Measurements from ENCODE around the gene CATSPERE. TPM values are rescaled to one million over a fixed set of nuclear protein-coding genes. Genes with fewer than 3 reads are reported as not detected.

The CATSPERE gene
- total and polyA plus RNA-seq, 9 of the 15 experiments (the other 6 are each of a cell fraction or from before 2014, with no cell fraction given) = 0.06 to 0.16 (median 0.09) TPM; not detected in 3

DNA sequence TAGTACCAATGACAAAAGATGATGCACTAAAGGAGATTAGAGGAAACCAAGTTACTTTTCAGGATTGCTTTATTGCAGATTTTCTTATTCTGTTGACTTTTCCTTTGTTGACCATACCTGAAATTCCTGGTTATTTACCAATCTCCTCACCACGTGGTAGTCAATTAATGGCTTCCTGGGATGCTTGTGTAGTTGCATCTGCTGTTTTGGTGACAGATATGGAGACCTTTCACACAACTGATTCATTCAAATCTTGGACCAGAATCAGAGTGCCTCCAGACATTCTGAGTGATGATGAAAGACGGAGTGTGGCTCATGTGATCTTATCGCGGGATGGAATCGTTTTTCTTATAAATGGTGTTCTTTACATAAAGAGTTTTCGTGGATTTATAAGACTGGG is 91.3 kb downstream of the CATSPERE start:
- Histone ChIP-seq H4K20me1 (replicated peaks; ENCODE audit: control insufficient read depth, insufficient read depth, low read length) (no peaks in the 10 kb centered on the region), H3K9me1 (ENCODE audit: control insufficient read depth, insufficient read depth, low read length) (no peaks in the 10 kb centered on the region), H3K9ac (ENCODE audit: insufficient read depth in 1 of 2, low read depth in 2 of 2, low read length in 2 of 2) (no peak overlapping the region), H3K4me3 (no peak overlapping the region), H3K27me3 (ENCODE audit: control insufficient read depth in 2 of 2, insufficient read depth in 2 of 2, low read length in 2 of 2) (peaks cover 0 to 2% of the 10 kb centered on the region in 2 experiments; a peak in 1 of 5 replicates), H3K9me3 (replicated peaks; ENCODE audit: control insufficient read depth, insufficient read depth, low read depth, low read length) (no peaks in the 10 kb centered on the region), H3K79me2 (ENCODE audit: control insufficient read depth, insufficient read depth, low read length) (no peaks in the 10 kb centered on the region), H3K36me3 (ENCODE audit: control insufficient read depth, insufficient read depth, low read length) (no peaks in the 10 kb centered on the region), H3K4me1 (replicated peaks in 1 of 2; ENCODE audit: control insufficient read depth in 2 of 2, insufficient read depth in 2 of 2, low read length in 2 of 2) (no peaks in the 10 kb centered on the region), H3K4me2 (ENCODE audit: insufficient read depth, low read length) (no peak overlapping the region), H3K27ac (ENCODE audit: extremely low read depth, low read depth, low read length) (no peak overlapping the region), H2AFZ (ENCODE audit: low read depth, low read length) (no peak overlapping the region)
- DNase-seq (ENCODE audit: extremely low read depth in 1 of 4, low spot score in 3 of 4) (no peak), ATAC-seq (no peak), FAIRE-seq (peak; percentile 49)
- ChIA-PET POLR2A (no interaction called here), CTCF (ENCODE audit: low intra/inter-chr PET ratio) (no interaction called here)
- in situ Hi-C loops (cut with MboI) (no loop called here), intact Hi-C loops (cut with micrococcal nuclease) (no loop called here)
- 0% methylated on average over 6 of the region's 6 CpGs for WGBS (ENCODE audit: insufficient coverage, low coverage, missing lambda C conversion rate)
- BruUV-seq (replicated peaks) = no TSS peak
- TF ChIP-seq ZNF282 (CRISPR knock-in tag; IDR thresholded peaks at IDR 0.05) (no peak), RCOR1 (IDR thresholded peaks at IDR 0.05; ENCODE audit: borderline replicate concordance in 1 of 2, low read depth in 2 of 2, low read length in 2 of 2) (0 out of 4 replicates have a peak, but pooled peaks of 1 of the 2 experiments have one; percentile 6), ZNF707 (CRISPR knock-in tag; conservative IDR thresholded peaks at IDR 0.05) (no peak), GTF2A2 (tag; IDR thresholded peaks at IDR 0.05) (no peak), TAF1 (IDR thresholded peaks at IDR 0.05; ENCODE audit: control insufficient read depth, extremely low read depth, insufficient read depth, low read length, severe bottlenecking) (no peak), BCOR (IDR thresholded peaks at IDR 0.05) (no peak), RFX1 (IDR thresholded peaks at IDR 0.05) (no peak)
- TF ChIP-seq, protein P1, sequence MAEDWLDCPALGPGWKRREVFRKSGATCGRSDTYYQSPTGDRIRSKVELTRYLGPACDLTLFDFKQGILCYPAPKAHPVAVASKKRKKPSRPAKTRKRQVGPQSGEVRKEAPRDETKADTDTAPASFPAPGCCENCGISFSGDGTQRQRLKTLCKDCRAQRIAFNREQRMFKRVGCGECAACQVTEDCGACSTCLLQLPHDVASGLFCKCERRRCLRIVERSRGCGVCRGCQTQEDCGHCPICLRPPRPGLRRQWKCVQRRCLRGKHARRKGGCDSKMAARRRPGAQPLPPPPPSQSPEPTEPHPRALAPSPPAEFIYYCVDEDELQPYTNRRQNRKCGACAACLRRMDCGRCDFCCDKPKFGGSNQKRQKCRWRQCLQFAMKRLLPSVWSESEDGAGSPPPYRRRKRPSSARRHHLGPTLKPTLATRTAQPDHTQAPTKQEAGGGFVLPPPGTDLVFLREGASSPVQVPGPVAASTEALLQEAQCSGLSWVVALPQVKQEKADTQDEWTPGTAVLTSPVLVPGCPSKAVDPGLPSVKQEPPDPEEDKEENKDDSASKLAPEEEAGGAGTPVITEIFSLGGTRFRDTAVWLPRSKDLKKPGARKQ (CRISPR knock-in tag; IDR thresholded peaks at IDR 0.05) = no peak
- TF ChIP-seq, protein P2, sequence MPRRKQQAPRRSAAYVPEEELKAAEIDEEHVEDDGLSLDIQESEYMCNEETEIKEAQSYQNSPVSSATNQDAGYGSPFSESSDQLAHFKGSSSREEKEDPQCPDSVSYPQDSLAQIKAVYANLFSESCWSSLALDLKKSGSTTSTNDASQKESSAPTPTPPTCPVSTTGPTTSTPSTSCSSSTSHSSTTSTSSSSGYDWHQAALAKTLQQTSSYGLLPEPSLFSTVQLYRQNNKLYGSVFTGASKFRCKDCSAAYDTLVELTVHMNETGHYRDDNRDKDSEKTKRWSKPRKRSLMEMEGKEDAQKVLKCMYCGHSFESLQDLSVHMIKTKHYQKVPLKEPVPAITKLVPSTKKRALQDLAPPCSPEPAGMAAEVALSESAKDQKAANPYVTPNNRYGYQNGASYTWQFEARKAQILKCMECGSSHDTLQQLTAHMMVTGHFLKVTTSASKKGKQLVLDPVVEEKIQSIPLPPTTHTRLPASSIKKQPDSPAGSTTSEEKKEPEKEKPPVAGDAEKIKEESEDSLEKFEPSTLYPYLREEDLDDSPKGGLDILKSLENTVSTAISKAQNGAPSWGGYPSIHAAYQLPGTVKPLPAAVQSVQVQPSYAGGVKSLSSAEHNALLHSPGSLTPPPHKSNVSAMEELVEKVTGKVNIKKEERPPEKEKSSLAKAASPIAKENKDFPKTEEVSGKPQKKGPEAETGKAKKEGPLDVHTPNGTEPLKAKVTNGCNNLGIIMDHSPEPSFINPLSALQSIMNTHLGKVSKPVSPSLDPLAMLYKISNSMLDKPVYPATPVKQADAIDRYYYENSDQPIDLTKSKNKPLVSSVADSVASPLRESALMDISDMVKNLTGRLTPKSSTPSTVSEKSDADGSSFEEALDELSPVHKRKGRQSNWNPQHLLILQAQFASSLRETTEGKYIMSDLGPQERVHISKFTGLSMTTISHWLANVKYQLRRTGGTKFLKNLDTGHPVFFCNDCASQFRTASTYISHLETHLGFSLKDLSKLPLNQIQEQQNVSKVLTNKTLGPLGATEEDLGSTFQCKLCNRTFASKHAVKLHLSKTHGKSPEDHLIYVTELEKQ (CRISPR knock-in tag; IDR thresholded peaks at IDR 0.05) = no peak
- TF ChIP-seq, protein P3, sequence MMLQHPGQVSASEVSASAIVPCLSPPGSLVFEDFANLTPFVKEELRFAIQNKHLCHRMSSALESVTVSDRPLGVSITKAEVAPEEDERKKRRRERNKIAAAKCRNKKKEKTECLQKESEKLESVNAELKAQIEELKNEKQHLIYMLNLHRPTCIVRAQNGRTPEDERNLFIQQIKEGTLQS (IDR thresholded peaks at IDR 0.05) = 0 out of 2 replicates have a peak, but pooled peaks have one; percentile 18
- TF ChIP-seq, protein P3 (CRISPR knock-in tag; conservative IDR thresholded peaks at IDR 0.05) = no peak
- TF ChIP-seq, protein P4, sequence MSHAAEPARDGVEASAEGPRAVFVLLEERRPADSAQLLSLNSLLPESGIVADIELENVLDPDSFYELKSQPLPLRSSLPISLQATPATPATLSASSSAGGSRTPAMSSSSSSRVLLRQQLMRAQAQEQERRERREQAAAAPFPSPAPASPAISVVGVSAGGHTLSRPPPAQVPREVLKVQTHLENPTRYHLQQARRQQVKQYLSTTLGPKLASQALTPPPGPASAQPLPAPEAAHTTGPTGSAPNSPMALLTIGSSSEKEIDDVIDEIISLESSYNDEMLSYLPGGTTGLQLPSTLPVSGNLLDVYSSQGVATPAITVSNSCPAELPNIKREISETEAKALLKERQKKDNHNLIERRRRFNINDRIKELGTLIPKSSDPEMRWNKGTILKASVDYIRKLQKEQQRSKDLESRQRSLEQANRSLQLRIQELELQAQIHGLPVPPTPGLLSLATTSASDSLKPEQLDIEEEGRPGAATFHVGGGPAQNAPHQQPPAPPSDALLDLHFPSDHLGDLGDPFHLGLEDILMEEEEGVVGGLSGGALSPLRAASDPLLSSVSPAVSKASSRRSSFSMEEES (CRISPR knock-in tag; IDR thresholded peaks at IDR 0.05) = no peak
